H54 (cell line): Measurements from ENCODE around the gene KLHDC8A.
"Not testable (repeated sequence)": the region's sequence is repeated elsewhere in the genome, so short reads cannot be mapped to it uniquely, and the experiment has no call there.

Experiments
- DNase-seq: peaks from one replicate; pipeline ENCODE4 v3.0.0; 2011; ENCODE audit warnings: low spot score, mixed read lengths; ENCODE audit not compliant: insufficient read length
- FAIRE-seq: peaks from 3 replicates; lab custom pipeline; 2011; peaks lifted over from hg19 to GRCh38; lab: Jason Lieb, UNC
- POLR2A ChIP-seq: IDR thresholded peaks from 2 replicates; pipeline ENCODE4 v1.6.1; 2011; ENCODE audit warnings: low read depth, mild to moderate bottlenecking, low read length

Gene KLHDC8A

GRCh38 chr1:205356440-205357139, at the start of gene KLHDC8A:
KLHDC8A (minus strand) TSS chr1:205356922; CDS start chr1:205343604, 13,318 bp downstream.
- FAIRE-seq (no peak), DNase-seq (no peak)
- TF ChIP-seq POLR2A = no peak

GRCh38 chr1:205406252-205406651, 49.5 kb upstream of the KLHDC8A start:
- not testable (repeated sequence) for FAIRE-seq, DNase-seq

GRCh38 chr1:205404484-205404883, 47.8 kb upstream of the KLHDC8A start:
- not testable (repeated sequence) for FAIRE-seq, DNase-seq

- no peak for TF ChIP-seq POLR2A
- no peak for DNase-seq
- no peak for FAIRE-seq
Measured at GRCh38 chr1:205398586-205398985, 41.9 kb upstream of the KLHDC8A start.

GRCh38 chr1:205396967-205397616, 40.4 kb upstream of the KLHDC8A start:
- FAIRE-seq (peak; percentile 82), DNase-seq (peak; percentile 43)
- TF ChIP-seq POLR2A = no peak

GRCh38 chr1:205395616-205396015, 38.9 kb upstream of the KLHDC8A start:
- no peak for TF ChIP-seq POLR2A
- DNase-seq (no peak), FAIRE-seq (no peak)

GRCh38 chr1:205392650-205393049, 35.9 kb upstream of the KLHDC8A start:
- DNase-seq = no peak
- no peak for FAIRE-seq
- TF ChIP-seq POLR2A = no peak

GRCh38 chr1:205391386-205391785, 34.7 kb upstream of the KLHDC8A start:
- TF ChIP-seq POLR2A = no peak
- FAIRE-seq = no peak
- no peak for DNase-seq

GRCh38 chr1:205387845-205388244, 31.1 kb upstream of the KLHDC8A start:
- no peak for TF ChIP-seq POLR2A
- no peak for DNase-seq
- no peak for FAIRE-seq

GRCh38 chr1:205382990-205383389, 26.3 kb upstream of the KLHDC8A start:
- DNase-seq, FAIRE-seq: not testable (repeated sequence)

- FAIRE-seq (no peak), DNase-seq (no peak)
- TF ChIP-seq POLR2A = no peak
Measured at GRCh38 chr1:205382561-205382960, 25.8 kb upstream of the KLHDC8A start.

GRCh38 chr1:205381305-205381704, 24.6 kb upstream of the KLHDC8A start:
- FAIRE-seq (no peak), DNase-seq (no peak)
- TF ChIP-seq POLR2A = no peak

GRCh38 chr1:205380882-205381281, 24.2 kb upstream of the KLHDC8A start:
- TF ChIP-seq POLR2A = no peak
- FAIRE-seq (no peak), DNase-seq (no peak)

- DNase-seq (no peak), FAIRE-seq (no peak)
- TF ChIP-seq POLR2A = no peak
Measured at GRCh38 chr1:205379056-205379455, 22.3 kb upstream of the KLHDC8A start.

GRCh38 chr1:205377355-205377754, 20.6 kb upstream of the KLHDC8A start:
- DNase-seq (no peak), FAIRE-seq (no peak)
- TF ChIP-seq POLR2A = no peak

- DNase-seq (peak; percentile 18), FAIRE-seq (no peak)
Measured at GRCh38 chr1:205376739-205377138, 20.0 kb upstream of the KLHDC8A start.

More at GRCh38 chr1:205376739-205377138, 20.0 kb upstream of the KLHDC8A start:
- no peak for TF ChIP-seq POLR2A
